IPS DF 6.9 (cell line): ENCODE measurements around the gene CD164L2.

Experiments used
- DNase-seq: peaks from one replicate; pipeline ENCODE4 v3.0.0-alpha.2; 2013; ENCODE audit warnings: low read depth, low spot score
- H3K27ac ChIP-seq: one replicate; pipeline ENCODE4 v1.5.1; 2013; ENCODE audit warnings: low read length, control low read depth
- H3K27me3 ChIP-seq: 2 replicates; pipeline ENCODE4 v1.6.1; 2013; ENCODE audit warnings: mild to moderate bottlenecking, low read length; ENCODE audit not compliant: control insufficient read depth, insufficient read depth
- H3K36me3 ChIP-seq: 2 replicates; pipeline ENCODE4 v1.6.1; 2013; ENCODE audit warnings: low read length; ENCODE audit not compliant: control insufficient read depth, insufficient read depth
- H3K4me1 ChIP-seq: 2 replicates; pipeline ENCODE4 v1.6.1; 2013; ENCODE audit warnings: low read length; ENCODE audit not compliant: control insufficient read depth, insufficient read depth
- H3K4me3 ChIP-seq: 2 replicates; pipeline ENCODE4 v1.5.1; 2013; ENCODE audit warnings: mild to moderate bottlenecking, low read length
- H3K9me3 ChIP-seq: 2 replicates; pipeline ENCODE4 v1.6.1; 2013; ENCODE audit warnings: low read length, inconsistent platforms; ENCODE audit not compliant: control insufficient read depth, insufficient read depth
- WGBS: extraction: QIAGEN DNeasy Blood & Tissue Kit; methylation state at CpG from one replicate; pipeline ENCODE4 v1.1.7; 2013; ENCODE audit warnings: mixed read lengths, missing lambda C conversion rate; ENCODE audit not compliant: insufficient read length, insufficient coverage; 5-methylcytosine and 5-hydroxymethylcytosine counted together

CD164L2 gene

GRCh38 chr1:27335506-27336422 lies 47.4 kb downstream of the CD164L2 start:
- Histone ChIP-seq H3K36me3 (peaks cover 15% of the 10 kb centered on the region; the same call in 1 of the 2 replicates), H3K27me3 (no peaks in the 10 kb centered on the region), H3K9me3 (no peaks in the 10 kb centered on the region), H3K4me1 (no peaks in the 10 kb centered on the region), H3K27ac (no peak overlapping the region), H3K4me3 (no peak overlapping the region)
- no peak for DNase-seq
- no CpG with 5 or more reads among the region's 17 CpGs for WGBS

- H3K4me1 ChIP-seq: no peaks in the 10 kb centered on the region
- no CpG with 5 or more reads among the region's 17 CpGs for WGBS
- H3K27ac ChIP-seq: no peak overlapping the region
- DNase-seq: no peak
- H3K9me3 ChIP-seq: no peaks in the 10 kb centered on the region
- H3K4me3 ChIP-seq: no peak overlapping the region
- no peaks in the 10 kb centered on the region for H3K27me3 ChIP-seq
- H3K36me3 ChIP-seq: peaks cover 15% of the 10 kb centered on the region; the same call in 1 of the 2 replicates
Observed at GRCh38 chr1:27333717-27334279, 49.3 kb downstream of the CD164L2 start.

DNA sequence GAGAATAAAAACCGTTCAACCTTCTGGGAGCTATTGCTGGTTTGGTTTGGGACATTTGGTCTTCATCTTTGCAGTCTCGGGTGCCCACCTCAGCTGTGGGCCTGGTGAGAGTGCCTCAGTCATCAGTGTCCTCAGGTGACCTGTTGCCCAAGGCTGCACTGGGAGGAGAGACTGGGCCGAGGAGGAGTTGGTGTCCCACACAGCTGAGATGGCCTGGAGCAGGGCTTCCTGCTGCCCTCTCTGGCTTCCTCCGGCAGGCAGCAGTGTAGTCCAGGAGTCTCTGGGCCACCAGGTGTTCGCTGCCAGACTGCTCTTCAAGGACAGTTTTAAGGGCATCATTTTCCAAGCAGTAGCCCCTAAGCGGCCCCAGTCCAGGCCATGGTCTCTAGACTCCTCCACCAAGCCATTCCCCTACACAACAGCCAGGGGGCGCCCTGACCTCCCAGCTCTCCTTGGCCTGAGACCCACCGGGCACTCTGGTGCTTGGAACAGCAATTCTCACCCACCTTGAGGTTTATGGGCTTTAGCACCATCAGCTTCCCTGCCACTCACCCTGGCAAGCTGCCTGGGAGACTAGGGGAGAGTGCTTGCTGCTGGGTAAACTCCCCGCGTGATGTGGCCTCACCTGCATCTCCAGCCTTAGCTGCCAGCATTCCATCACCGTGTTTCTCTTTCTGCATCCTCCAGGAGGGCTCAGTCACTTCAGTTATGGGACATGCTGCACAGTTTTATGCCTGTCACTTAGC lies 50.4 kb downstream of the CD164L2 start:
- WGBS: no CpG with 5 or more reads among the region's 11 CpGs
- no peak for DNase-seq
- no peak overlapping the region for H3K27ac ChIP-seq
- H3K27me3 ChIP-seq: no peaks in the 10 kb centered on the region
- peaks cover 15% of the 10 kb centered on the region; the same call in 1 of the 2 replicates for H3K36me3 ChIP-seq
- H3K4me3 ChIP-seq: no peak overlapping the region
- no peaks in the 10 kb centered on the region for H3K4me1 ChIP-seq
- H3K9me3 ChIP-seq: no peaks in the 10 kb centered on the region

- peaks cover 15% of the 10 kb centered on the region; the same call in 1 of the 2 replicates for H3K36me3 ChIP-seq
Observed at GRCh38 chr1:27331922-27332321, 51.2 kb downstream of the CD164L2 start.

DNA sequence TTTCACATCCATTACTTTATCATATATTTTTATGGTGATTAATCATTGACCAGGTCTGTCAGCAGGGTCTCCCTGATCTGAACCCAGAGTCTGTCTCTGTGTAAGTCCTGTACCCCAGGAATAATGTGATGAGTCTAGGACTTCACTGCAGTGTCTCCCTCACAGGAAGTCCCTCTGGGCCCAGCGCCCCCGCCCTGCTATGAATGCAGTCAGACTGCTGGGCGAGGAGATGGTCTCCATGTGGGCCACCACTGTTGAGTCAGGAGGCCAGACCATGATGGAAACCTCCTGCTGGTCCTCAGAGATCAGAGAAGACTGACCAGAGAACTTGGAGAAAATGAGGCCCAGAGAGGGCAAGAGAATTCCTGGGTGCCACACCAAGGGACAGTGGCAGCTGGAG lies 51.7 kb downstream of the CD164L2 start:
- Histone ChIP-seq H3K27me3 (no peaks in the 10 kb centered on the region), H3K4me3 (no peak overlapping the region), H3K27ac (no peak overlapping the region), H3K36me3 (peaks cover 15% of the 10 kb centered on the region; the same call in 1 of the 2 replicates), H3K4me1 (no peaks in the 10 kb centered on the region), H3K9me3 (no peaks in the 10 kb centered on the region)
- no peak for DNase-seq
- WGBS: no CpG with 5 or more reads among the region's 3 CpGs

More at GRCh38 chr1:27331922-27332321, 51.2 kb downstream of the CD164L2 start:
- Histone ChIP-seq H3K27me3 (no peaks in the 10 kb centered on the region), H3K9me3 (no peaks in the 10 kb centered on the region), H3K4me1 (no peaks in the 10 kb centered on the region), H3K27ac (no peak overlapping the region), H3K4me3 (no peak overlapping the region)
- WGBS: no CpG with 5 or more reads among the region's 5 CpGs
- no peak for DNase-seq

DNA sequence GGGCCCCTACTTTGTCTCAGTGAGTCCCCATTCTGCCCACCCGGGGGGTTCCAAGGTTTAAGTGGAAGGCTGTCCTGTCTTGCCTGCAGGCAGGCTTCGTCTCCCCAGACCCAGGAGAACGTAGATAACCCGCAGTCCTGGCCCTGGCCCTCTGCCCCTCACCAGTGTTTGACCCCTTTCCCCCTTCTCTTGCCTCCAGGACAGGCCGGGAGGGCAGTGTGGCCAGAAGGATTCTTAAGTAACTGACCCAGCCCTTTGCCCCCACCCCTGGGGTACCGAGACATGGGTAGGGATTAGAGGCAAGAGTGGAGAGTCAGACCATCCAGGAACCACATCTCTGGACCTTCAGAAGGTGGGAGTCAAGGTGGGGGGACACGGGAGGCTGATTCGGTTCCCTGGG lies 52.3 kb downstream of the CD164L2 start:
- H3K27me3 ChIP-seq: no peaks in the 10 kb centered on the region
- H3K9me3 ChIP-seq: no peaks in the 10 kb centered on the region
- H3K27ac ChIP-seq: no peak overlapping the region
- no CpG with 5 or more reads among the region's 8 CpGs for WGBS
- H3K36me3 ChIP-seq: peaks cover 18% of the 10 kb centered on the region
- no peaks in the 10 kb centered on the region for H3K4me1 ChIP-seq
- H3K4me3 ChIP-seq: no peak overlapping the region
- no peak for DNase-seq
